Measurements from ENCODE around the gene ATP6V1D.
"Not testable (repeated sequence)": the region's sequence is repeated elsewhere in the genome, so short reads cannot be mapped to it uniquely, and the experiment has no call there.

Gene ATP6V1D

DNA sequence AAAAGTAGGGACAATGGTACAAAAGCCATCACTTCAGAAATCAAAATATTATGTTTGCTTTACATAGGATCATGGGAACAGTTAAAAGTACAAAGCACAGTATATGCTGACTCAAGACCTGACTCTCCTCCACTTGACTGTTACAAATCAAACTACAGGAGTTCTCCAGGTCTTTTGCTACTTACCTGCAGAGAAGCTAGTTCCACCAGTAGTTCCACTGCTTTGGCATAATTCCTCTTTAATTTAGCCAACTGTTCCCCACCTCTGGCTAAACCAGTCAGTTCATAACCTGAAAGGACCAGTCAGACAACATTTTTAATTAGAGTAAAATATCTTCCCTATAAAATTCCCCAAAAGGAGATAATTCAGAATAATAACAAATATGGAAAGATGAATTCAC is 14.0 kb downstream of the ATP6V1D start:
- no peak overlapping the region for H3K27ac Mint-ChIP-seq
- no peak overlapping the region for H3K4me3 Mint-ChIP-seq
- H3K27me3 Mint-ChIP-seq = no peaks in the 10 kb centered on the region
- H3K4me1 Mint-ChIP-seq (ENCODE audit: low read depth) = no peaks in the 10 kb centered on the region
- no peaks in the 10 kb centered on the region for H3K9me3 Mint-ChIP-seq
- peaks cover 33% of the 10 kb centered on the region for H3K36me3 Mint-ChIP-seq (ENCODE audit: low read depth)

DNA sequence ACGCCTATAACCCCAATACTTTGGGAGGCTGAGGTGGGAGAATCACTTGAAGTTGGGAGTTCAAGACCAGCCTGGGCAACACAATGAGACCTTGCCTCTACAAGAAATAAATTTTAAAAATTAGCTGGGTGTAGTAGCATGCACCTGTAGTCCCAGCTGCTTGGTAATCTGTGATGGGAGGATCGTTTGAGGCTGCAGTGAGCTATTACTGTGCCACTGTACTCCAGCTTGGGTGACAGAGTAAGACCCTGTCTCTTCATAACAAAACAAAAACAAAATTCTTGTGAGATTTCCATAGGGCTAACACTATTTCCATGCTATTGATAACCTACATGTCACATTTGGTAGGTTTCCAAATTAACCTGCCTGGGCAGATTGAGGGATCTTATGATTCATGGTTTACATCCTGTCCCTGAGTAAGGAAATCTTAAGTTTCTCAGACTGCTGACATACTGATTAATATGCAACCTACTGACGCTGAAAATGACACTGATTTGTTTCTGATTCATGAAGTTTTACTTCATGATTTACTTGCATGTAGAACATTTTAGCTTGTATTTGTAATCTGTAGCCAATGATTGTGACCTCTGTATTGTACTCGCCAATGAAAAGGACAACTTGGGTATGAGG is 15.9 kb downstream of the ATP6V1D start:
- Mint-ChIP-seq H3K9me3 (no peaks in the 10 kb centered on the region), H3K27ac (peak overlapping the region; percentile 23), H3K4me1 (ENCODE audit: low read depth) (no peaks in the 10 kb centered on the region), H3K4me3 (no peak overlapping the region), H3K36me3 (ENCODE audit: low read depth) (peaks cover 28% of the 10 kb centered on the region), H3K27me3 (no peaks in the 10 kb centered on the region)

DNA sequence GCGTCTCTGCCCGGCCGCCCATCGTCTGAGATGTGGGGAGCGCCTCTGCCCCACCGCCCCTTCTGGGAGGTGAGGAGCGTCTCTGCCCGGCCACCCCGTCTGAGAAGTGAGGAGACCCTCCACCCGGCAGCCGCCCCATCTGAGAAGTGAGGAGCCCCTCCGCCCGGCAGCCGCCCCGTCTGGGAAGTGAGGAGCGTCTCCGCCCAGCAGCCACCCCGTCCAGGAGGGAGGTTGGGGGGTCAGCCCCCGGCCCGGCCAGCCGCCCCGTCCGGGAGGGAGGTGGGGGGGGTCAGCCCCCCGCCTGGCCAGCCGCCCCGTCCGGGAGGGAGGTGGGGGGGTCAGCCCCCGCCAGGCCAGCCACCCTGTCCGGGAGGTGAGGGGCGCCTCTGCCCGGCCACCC is 18.4 kb downstream of the ATP6V1D start:
- H3K27ac Mint-ChIP-seq; H3K9me3 Mint-ChIP-seq; H3K4me1 Mint-ChIP-seq (ENCODE audit: low read depth); H3K4me3 Mint-ChIP-seq; H3K27me3 Mint-ChIP-seq: not testable (repeated sequence)
- peaks cover 37% of the 10 kb centered on the region for H3K36me3 Mint-ChIP-seq (ENCODE audit: low read depth)

- Mint-ChIP-seq H3K27me3 (no peaks in the 10 kb centered on the region), H3K4me1 (ENCODE audit: low read depth) (no peaks in the 10 kb centered on the region), H3K4me3 (no peak overlapping the region), H3K9me3 (no peaks in the 10 kb centered on the region), H3K27ac (no peak overlapping the region), H3K36me3 (ENCODE audit: low read depth) (peaks cover 55% of the 10 kb centered on the region)
Observed at GRCh38 chr14:67335781-67336180, 23.8 kb downstream of the ATP6V1D start.

GRCh38 chr14:67332468-67332867 is 27.1 kb downstream of the ATP6V1D start:
- no peaks in the 10 kb centered on the region for H3K4me1 Mint-ChIP-seq (ENCODE audit: low read depth)
- H3K27ac Mint-ChIP-seq = no peak overlapping the region
- H3K27me3 Mint-ChIP-seq = no peaks in the 10 kb centered on the region
- H3K36me3 Mint-ChIP-seq (ENCODE audit: low read depth) = peaks cover 48% of the 10 kb centered on the region
- H3K4me3 Mint-ChIP-seq = no peak overlapping the region
- no peaks in the 10 kb centered on the region for H3K9me3 Mint-ChIP-seq

DNA sequence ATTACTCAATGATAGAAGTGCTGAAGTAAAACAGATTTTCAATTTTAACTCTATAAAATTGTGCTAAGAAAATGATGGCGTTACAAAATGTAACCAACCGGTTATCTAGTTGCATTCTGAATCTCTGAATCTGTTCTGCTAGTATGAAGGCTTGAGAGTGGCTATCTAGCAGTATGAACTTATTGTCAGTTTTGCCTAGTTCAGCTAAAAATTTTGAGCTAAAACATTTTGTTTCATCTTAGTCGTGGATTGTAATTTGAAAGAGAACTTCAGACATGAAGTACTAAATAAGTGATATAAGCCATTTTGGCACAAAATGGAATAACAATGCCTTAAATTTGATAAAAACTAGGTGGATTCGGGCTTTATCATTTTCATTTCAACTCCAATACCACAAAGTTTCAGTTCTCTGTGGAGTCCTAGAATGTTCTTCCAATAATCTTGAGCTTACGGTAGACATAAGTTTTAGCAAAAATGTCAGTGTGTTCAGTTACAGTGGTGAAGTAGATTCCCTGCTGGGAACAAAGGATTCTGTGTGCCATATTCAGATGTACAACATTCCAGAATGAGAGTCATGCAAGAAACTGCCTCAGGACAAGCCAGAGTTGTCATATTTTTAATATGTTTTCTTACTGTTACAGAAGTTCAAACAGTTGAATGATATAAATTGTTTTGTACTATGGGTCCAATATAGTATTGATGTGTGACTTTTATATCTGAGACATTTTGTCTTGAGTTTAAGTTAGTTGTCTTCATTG is 28.1 kb downstream of the ATP6V1D start:
- Mint-ChIP-seq H3K27ac (no peak overlapping the region), H3K4me1 (ENCODE audit: low read depth) (no peaks in the 10 kb centered on the region), H3K36me3 (ENCODE audit: low read depth) (peaks cover 47% of the 10 kb centered on the region), H3K27me3 (no peaks in the 10 kb centered on the region), H3K9me3 (no peaks in the 10 kb centered on the region), H3K4me3 (no peak overlapping the region)

- H3K27me3 Mint-ChIP-seq; H3K4me1 Mint-ChIP-seq (ENCODE audit: low read depth); H3K27ac Mint-ChIP-seq; H3K4me3 Mint-ChIP-seq; H3K9me3 Mint-ChIP-seq: not testable (repeated sequence)
- peaks cover 48% of the 10 kb centered on the region for H3K36me3 Mint-ChIP-seq (ENCODE audit: low read depth)
Observed at GRCh38 chr14:67329666-67330065, 29.9 kb downstream of the ATP6V1D start.

DNA sequence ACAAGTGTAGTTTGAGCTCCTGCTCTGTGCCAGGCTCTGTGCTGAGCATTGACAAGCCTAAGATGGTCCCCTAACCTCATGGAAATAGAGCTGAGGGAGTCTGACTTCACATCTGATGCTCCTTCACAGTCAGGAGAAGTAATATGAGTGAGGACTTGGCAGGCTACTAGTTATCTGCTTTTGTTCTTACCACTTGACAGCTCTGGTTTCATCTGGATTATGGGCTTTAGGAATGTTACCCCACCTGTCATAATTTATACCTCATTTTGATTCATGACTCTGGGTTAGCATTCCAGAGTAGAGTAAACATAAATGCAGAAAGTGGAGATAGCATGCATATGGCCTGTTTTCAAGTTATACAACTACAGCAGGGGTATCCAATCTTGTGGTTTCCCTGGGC is 40.5 kb downstream of the ATP6V1D start:
- H3K27ac Mint-ChIP-seq = no peak overlapping the region
- no peaks in the 10 kb centered on the region for H3K27me3 Mint-ChIP-seq
- H3K4me3 Mint-ChIP-seq = no peak overlapping the region
- no peaks in the 10 kb centered on the region for H3K4me1 Mint-ChIP-seq (ENCODE audit: low read depth)
- H3K36me3 Mint-ChIP-seq (ENCODE audit: low read depth) = peaks cover 10% of the 10 kb centered on the region
- H3K9me3 Mint-ChIP-seq = no peaks in the 10 kb centered on the region

DNA sequence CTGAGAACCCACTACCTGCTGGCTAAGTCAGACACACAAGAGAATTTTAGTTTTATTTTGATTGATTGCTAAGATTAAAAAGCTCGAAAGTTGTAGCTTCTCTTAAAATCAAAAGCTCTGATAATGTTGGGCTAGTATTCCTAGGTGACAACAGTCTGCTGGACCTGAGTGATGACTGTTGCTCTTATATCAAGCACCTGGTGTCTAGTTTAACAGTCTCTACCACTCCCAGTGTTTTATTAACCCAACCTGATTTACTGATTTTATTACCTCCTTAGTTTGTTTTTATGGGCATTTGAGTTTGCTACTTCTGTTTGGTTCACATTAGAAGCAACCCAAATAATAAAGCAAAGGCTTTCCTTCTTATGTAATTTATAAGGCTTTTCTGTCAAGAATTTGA is 41.8 kb downstream of the ATP6V1D start:
- Mint-ChIP-seq H3K27ac (no peak overlapping the region), H3K9me3 (no peaks in the 10 kb centered on the region), H3K4me3 (no peak overlapping the region), H3K4me1 (ENCODE audit: low read depth) (no peaks in the 10 kb centered on the region), H3K36me3 (ENCODE audit: low read depth) (peaks cover 10% of the 10 kb centered on the region), H3K27me3 (no peaks in the 10 kb centered on the region)

DNA sequence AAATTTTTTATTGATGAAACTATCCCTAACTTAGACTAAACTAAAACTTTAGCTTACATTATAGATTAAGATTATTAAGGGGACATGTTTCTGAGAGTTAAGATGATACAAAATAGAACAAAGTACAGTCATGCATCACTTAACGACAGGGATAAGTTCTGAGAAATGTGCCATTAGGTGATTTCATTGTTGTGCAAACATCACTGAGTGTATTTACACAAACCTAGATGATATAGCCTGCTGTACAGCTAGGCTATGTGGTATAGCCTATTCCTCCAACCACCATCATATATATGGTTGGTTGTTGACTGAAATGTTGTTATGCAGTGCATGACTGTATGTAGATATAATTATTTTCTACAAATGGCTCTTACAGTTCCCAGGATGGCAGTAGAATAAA is 46.5 kb downstream of the ATP6V1D start:
- H3K4me1 Mint-ChIP-seq (ENCODE audit: low read depth) = no peaks in the 10 kb centered on the region
- peaks cover 4% of the 10 kb centered on the region for H3K36me3 Mint-ChIP-seq (ENCODE audit: low read depth)
- H3K27ac Mint-ChIP-seq = no peak overlapping the region
- H3K4me3 Mint-ChIP-seq = no peak overlapping the region
- no peaks in the 10 kb centered on the region for H3K9me3 Mint-ChIP-seq
- no peaks in the 10 kb centered on the region for H3K27me3 Mint-ChIP-seq

GRCh38 chr14:67311868-67312267 is 47.7 kb downstream of the ATP6V1D start:
- Mint-ChIP-seq H3K27ac (no peak overlapping the region), H3K9me3 (no peaks in the 10 kb centered on the region), H3K4me1 (ENCODE audit: low read depth) (no peaks in the 10 kb centered on the region), H3K27me3 (no peaks in the 10 kb centered on the region), H3K4me3 (no peak overlapping the region), H3K36me3 (ENCODE audit: low read depth) (peaks cover 8% of the 10 kb centered on the region)
